ELF-1 (cell line): Measurements from ENCODE around the gene FOXK2.

Experiments used
- DNase-seq: peaks from one replicate; pipeline ENCODE4 v3.0.0-alpha.2; 2016; ENCODE audit warnings: low read depth, low spot score

Gene FOXK2

GRCh38 chr17:82638183-82638773, 118.7 kb downstream of the FOXK2 start:
- DNase-seq = no peak

- DNase-seq = no peak
Measured at GRCh38 chr17:82639628-82640027, 120.1 kb downstream of the FOXK2 start.

- no peak for DNase-seq
Measured at GRCh38 chr17:82640036-82640435, 120.5 kb downstream of the FOXK2 start.

- DNase-seq = no peak
Measured at GRCh38 chr17:82642022-82642421, 122.5 kb downstream of the FOXK2 start.

- DNase-seq = no peak
Measured at GRCh38 chr17:82644148-82644547, 124.6 kb downstream of the FOXK2 start.

- DNase-seq = no peak
Measured at GRCh38 chr17:82645516-82645915, 126.0 kb downstream of the FOXK2 start.

- DNase-seq = peak; percentile 26
Measured at GRCh38 chr17:82647593-82648164, 128.1 kb downstream of the FOXK2 start.

- DNase-seq = peak; percentile 97
Measured at GRCh38 chr17:82648165-82648668, 128.7 kb downstream of the FOXK2 start, which contains the start of gene WDR45B. Gene WDR45B (minus strand): TSS chr17:82648444. CDS start chr17:82648340, 104 bp downstream.

- DNase-seq = peak; percentile 27
Measured at GRCh38 chr17:82648742-82649331, 129.3 kb downstream of the FOXK2 start.

GRCh38 chr17:82649501-82650261, 130.1 kb downstream of the FOXK2 start:
- DNase-seq = no peak

GRCh38 chr17:82650723-82651122, 131.2 kb downstream of the FOXK2 start:
- no peak for DNase-seq

GRCh38 chr17:82653651-82654528, 134.4 kb downstream of the FOXK2 start:
- DNase-seq = no peak
